HG03066 (cell line): ENCODE measurements around the gene KCNQ1.

Experiments
- ATAC-seq: cut with Tn5 transposase; IDR thresholded peaks from one replicate; pipeline ENCODE4 v1.9.1; 2021; ENCODE audit warnings: low read depth; ENCODE audit not compliant: unreplicated experiment

The KCNQ1 gene

DNA sequence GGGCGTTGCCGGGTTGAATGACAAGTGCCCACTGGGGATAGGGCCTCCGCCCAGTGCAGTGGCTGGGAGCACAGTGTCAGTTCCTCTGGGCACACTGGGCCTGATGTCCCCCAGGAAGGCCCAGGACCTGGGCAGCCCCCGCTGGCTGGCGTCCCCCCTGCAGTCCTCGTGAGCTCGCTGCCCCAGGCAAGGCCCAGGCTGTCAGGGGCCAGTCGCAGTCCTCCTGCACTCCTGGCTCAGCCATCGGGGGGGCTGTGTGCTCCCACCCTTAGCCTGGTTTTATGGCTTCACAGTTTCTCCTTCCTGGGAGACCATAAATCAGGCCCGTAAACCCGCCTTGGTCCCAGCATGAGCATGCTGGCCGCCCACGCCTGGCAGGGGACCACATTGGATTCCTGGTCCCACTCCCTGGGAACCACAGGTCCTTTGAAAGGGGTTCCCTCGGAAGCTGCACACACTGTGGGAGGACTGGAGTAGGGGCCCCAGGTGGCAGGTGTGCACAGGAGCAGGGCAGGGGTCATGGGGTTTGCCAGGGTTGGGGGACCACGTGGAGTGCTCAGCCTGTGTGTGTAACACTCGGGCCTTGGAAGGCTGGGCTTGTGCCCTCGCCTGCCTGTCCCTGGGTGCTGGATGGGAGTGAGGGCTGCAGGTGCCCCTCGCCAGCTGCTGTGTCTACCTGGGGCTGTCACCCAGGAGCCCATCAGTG, 141.4 kb downstream of the KCNQ1 start:
- no peak for ATAC-seq

- no peak for ATAC-seq
Observed at GRCh38 chr11:2586793-2587131, 142.0 kb downstream of the KCNQ1 start.

DNA sequence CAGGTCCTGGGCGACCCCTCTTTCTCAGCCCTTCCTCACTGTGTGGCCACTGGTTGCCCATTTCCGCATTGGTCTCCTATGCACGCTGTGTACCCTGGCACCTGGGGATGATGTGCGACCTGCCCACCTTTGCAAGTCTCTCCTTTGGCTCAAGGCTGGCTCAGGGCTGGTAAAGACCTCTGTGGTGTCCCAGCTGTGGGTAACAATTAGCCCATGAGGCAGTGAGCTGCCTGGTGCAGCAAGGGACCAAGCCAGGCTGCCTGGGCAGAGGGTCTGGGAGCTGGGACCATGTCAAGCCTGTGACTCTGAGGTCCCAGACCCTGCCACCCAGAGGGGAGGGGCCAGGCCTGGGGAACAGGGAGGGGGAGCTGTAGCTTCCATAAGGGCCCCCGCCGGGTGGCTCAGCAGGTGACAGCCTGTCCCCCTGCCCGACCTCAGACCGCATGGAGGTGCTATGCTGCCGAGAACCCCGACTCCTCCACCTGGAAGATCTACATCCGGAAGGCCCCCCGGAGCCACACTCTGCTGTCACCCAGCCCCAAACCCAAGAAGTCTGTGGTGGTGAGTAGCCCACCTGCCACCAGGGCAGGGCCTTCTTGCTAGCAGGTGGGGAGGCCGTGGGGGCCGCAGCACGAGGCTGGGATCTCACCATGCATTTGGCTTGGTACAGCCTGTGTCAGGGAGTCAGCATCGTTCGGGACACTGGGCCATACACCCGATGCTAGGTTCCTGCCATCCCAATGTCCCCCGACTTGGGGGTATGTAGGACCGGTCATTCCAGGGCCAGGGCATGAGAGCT, 142.5 kb downstream of the KCNQ1 start:
- ATAC-seq, result no peak

- ATAC-seq, result no peak
Observed at GRCh38 chr11:2587976-2588748, 143.4 kb downstream of the KCNQ1 start.

DNA sequence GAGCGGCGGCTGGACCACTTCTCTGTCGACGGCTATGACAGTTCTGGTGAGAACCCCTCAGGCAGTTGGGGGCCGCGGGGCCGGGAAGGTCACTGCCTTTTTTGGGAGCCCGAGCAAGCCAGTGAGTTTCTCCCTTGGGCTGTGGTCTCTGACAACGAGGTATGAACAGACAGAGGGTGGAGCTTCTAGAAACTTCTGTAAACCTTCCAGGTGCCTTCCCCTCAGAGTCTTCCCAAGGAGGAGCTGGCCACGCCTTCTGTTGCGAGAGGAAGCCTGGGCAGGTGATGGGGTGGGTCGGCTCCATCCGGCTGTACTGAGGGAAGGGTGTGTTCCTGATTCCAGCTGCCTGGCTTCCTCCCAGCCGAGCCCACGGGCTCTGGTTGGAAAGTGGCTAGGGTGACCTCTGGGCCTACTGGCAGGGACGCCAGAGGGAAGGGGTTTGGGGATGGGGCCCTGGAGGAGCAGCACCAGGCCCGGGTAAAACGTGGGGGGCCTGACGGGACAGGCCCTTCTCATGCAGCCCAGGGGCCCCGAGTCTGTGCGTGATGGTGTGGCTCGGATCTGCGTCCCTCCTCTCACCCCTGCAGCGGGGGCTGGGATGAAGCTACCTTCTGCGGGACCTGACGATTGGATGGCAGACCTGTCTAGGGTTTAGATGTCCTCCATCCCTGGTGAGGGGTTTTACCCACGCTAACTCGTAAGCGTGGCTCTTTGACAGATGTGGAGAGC, 144.2 kb downstream of the KCNQ1 start:
- no peak for ATAC-seq

DNA sequence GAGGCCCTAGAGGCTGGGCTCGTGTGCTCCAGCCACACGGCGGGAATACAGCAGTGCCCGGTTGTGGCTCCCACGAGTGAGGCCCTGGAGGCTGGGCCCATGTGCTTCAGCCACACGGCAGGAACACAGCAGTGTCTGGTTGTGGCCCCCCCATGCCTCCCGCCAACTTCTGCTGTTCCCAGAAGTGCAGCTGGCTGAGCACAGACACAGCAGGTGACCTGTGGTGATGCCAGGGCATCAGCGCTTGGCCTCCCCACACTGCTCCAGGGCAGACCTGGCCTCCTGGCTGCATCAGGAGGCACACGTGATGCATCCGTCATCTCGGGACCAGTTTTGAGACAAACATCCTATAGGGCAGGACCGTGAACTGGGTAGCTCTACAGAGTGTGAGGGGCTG, 144.7 kb downstream of the KCNQ1 start:
- no peak for ATAC-seq

DNA sequence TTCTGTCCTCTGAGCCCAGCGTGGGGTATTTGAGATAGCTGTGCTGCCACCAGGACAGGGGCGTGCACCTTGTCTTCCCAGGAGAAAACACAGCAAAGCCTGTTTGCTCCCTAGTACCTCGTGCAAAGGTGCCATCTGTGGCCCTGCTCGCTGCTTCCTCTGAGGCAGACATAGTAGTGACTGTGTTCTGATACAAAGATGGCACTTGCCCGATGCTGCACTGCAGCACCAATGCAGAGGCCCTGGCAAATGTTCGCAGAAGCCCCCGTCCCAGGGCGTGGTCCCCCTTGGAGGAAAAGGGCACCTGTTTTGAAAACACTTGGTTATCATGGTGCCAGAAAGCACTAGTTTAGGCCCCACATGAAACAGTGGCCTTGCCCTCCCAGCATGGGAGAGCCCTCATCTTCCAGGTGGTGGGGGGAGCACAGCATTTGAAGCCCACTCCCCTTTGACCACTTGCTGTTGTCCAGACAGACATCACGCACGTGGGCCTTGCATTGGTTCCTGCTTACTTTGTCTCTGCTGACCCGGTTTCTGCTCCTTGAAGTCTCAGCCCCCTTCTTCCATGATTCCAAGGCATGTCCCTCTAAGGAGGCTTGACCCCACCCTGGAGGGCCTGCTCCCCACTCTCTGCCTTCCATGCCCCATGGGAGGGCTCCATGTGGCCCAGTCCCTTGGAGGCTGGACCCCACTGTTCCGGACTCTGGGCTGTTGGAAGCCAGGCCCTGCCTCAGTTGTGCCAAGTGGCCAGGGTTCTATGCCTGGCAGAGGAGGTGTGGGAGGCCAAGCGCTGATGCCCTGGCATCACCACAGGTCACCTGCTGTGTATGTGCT, 145.5 kb downstream of the KCNQ1 start:
- no peak for ATAC-seq

DNA sequence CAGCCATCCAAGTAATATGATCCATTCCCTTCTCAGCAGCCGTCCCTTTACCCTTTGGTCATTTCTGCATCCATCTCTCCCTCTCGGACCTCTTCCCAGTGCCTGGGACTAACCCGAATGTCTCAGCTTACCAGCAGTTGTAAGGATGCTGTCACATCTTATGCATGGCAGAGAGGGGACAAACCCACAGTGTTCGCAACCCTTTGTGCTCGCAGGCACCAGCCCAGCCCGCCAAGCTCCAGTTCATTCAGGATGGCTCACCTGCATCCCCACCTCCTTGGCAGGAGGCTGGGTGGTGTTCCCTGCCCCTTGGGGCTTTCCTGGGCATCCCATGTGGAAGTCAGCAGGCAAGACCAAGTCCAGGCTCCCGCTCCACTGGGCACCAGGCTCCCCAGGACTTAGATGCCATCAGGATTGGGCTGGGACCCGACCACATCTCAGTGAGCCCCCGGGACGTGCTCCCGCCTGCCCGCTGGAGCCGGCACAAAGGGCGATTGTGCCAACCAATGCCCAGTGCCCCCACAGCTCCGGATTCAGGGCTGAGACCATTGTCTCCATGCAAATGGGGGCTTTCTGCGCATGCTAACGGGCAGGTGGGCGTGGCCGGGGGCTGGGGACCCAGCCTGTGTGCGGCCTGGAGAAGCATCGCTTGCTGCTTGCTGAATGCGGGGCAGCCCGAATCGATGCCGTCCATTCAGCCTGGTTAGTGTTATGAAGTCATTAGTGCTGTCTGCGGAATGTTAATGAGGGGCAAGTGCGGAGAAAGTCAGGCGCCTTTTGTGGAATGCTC, 146.4 kb downstream of the KCNQ1 start:
- ATAC-seq, result no peak

DNA sequence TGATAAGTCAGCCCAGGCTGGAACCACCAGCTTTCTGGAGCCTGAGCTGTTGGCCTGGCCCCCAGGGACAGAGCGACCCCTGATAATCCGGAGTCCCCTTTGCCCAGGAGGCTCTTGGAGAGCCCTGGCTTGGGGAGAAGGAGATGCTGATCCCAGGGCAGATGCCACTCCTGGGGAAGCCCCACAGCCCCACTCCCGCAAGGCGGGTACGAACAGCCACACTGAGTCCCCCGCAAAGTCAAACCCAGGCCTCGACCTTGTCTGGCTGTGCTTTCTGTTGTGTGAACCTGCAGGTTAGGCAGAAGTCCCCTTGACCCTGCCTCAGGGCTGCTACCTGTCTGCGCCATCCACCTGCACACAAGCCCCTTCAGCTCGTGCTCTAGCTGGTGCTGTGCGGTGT, 147.0 kb downstream of the KCNQ1 start:
- ATAC-seq, result no peak

GRCh38 chr11:2592559-2593392, 148.0 kb downstream of the KCNQ1 start:
- no peak for ATAC-seq

- ATAC-seq, result no peak
Observed at GRCh38 chr11:2593393-2593950, 148.7 kb downstream of the KCNQ1 start.

DNA sequence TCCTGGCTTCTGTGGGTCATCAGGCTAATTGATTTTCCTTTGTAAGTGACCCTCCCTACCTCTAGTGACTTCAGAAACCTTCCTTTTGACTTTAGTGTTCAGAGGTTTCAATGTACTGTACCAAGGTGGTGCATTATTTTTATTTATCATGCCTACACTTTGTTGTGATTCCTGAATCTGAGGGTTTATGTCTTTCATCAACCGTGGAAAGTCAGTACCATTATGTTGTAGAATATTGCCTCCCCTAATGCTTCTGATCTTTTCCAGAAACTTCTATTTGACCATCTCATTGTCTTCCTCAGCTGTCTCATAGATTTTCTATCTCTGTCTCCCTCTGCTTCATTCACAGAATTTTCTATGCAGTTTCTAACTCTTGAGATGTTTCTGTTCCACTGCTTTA, 149.5 kb downstream of the KCNQ1 start:
- no peak for ATAC-seq

DNA sequence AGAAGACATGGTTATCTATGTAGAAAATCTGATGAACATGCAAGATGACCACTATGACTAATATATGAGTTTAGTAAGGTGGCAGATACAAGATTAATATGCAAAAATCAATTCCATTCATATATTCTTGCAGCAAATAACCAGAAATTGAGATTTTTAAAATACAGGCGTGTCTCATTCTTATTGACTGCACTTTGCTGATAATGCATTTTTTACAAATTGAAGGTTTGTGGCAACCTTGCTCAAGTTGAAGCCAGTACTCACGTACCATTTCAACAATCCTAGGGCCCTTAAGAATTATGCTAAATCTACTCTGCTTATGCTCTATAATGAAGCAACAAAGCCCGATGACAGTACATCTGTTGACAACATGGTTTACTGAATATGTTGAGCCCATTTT, 150.4 kb downstream of the KCNQ1 start:
- ATAC-seq, result no peak

DNA sequence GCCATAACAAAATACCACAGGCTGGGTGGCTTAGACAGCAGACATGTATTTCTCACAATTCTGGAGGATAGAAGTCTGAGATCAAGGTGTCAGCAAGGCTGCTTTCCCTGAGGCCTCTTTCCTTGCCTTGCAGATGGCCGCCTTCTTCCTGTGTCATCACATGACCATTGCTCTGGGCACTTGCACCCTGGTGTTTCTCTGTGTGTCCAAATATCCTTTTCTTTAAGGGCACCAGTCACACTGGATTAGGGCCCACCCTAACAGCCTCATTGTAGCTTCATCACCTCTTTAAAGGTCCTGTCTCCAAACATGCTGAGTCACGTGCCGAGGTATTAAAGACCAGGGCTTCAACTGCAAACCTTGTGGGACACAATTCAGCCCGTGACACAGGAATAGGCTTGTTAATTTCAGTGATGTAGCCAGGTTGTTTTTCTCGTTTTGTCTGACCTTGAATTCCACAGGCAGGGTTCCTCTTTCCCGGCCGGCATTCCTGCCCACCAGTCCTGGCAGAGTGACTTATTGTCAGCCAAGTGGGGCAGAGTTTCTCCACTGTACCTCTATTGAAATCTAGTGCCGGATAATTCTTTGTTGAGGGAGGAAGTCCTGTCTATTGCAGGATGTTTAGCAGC, 154.9 kb downstream of the KCNQ1 start:
- no peak for ATAC-seq

DNA sequence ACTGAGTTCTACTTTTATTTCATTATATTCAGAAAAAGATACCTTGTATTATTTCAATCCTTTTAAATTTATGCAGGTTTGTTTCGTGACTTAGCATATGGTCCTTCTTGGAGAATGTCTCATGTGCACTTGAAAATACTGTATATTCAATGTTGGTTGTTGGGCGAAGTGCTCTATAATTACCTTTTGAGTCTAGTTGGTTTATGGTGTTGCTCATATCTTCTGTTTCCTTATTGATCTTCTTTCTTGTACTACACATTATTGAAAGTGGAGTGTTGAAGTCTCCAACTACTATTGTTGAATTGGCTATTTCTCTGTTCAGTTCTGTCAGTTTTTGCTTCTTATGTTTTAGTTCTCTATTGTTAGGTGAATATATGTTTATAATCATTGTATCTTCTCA, 164.5 kb downstream of the KCNQ1 start:
- no peak for ATAC-seq

GRCh38 chr11:2612884-2613571, 168.2 kb downstream of the KCNQ1 start:
- no peak for ATAC-seq

DNA sequence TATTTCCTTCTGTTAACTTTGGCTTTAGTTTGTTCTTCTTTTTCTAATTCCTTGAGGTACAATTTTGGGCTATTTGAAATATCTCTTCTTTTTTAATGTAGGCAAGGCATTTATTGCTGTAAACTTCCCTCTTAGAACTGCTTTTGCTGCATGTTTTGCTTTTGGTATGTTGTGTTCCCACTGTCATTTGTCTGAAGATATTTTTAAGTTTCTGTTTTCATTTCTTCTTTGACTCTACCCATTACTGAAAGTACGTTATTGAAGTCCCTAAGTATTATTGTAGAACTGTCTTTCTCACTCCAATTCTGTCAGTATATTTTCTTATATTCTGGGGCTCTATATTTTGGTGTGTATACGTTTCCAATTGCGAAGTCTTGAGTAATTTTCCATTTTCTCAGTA, 177.1 kb downstream of the KCNQ1 start:
- peak; percentile 58 for ATAC-seq
